Measurements from ENCODE around the gene HSH2D. TPM values are rescaled to one million over a fixed set of nuclear protein-coding genes. Genes with fewer than 3 reads are reported as not detected.

Gene HSH2D
- total RNA-seq (2011; cell fraction: chromatin; rRNA removed; ENCODE audit: low replicate concordance), result 0.81 TPM in 1 of 2 replicates, not detected in the other
- total RNA-seq (2011; cell fraction: nucleolus; rRNA removed), result 0.39 and 0.67 TPM in 2 replicates
- total RNA-seq (2011; cell fraction: nucleoplasm; rRNA removed), result 0.37 TPM in 1 of 2 replicates, not detected in the other
- total RNA-seq (2014; rRNA removed) (0.18 and 0.29 TPM in 2 replicates), total RNA-seq (2014; rRNA removed; fragmentation: Illumina TruSeq; extraction: Trizol) (0.15 and 0.19 TPM in 2 replicates), total RNA-seq (2015; rRNA removed; fragmentation: Illumina TruSeq; extraction: Trizol) (1.1 TPM in 2 replicates), total RNA-seq (2021) (0.16 and 0.42 TPM in 2 replicates), polyA plus RNA-seq (2011; rRNA removed) (0.33 and 0.39 TPM in 2 replicates), polyA plus RNA-seq (2014; fragmentation: Illumina TruSeq; extraction: Trizol) (0.30 and 0.42 TPM in 2 replicates), polyA plus RNA-seq (2014; fragmentation: Nextera tagmentation; extraction: Ambion mirVana) (under 1 TPM in 1 of 2 experiments, not detected in 1; 0.03 TPM), polyA plus RNA-seq (2014; rRNA removed) (0.12 and 0.37 TPM in 2 replicates), polyA minus RNA-seq (2011; rRNA and poly(A)+ RNA removed) (0.09 TPM in 1 of 2 replicates, not detected in the other), Bru-seq, nascent RNA (percentile 30 among the genes with signal in this experiment), BruChase-seq, experiment 1, labeled RNA remaining after a 2-hour chase (percentile 28 among the genes with signal in this experiment), BruChase-seq, experiment 2, labeled RNA remaining after a 6-hour chase (percentile 20 among the genes with signal in this experiment)
- 0.44 and 0.69 TPM in 2 replicates for polyA plus RNA-seq (2011; cell fraction: cytosol; rRNA removed)
- 0.68 and 0.69 TPM in 2 replicates for polyA plus RNA-seq (2011; cell fraction: nucleus; rRNA removed)
- 0.40 and 3.0 TPM in 2 replicates for polyA plus RNA-seq (2012)
- polyA minus RNA-seq (2011; cell fraction: cytosol; rRNA and poly(A)+ RNA removed), result not detected in 2 replicates
- 0.22 and 0.27 TPM in 2 replicates for polyA minus RNA-seq (2011; cell fraction: nucleus; rRNA and poly(A)+ RNA removed)
- long read RNA-seq, experiment 1, result 0 reads
- long read RNA-seq, experiment 2, result 0 reads
- long read RNA-seq, experiment 3, result 0 reads

DNA sequence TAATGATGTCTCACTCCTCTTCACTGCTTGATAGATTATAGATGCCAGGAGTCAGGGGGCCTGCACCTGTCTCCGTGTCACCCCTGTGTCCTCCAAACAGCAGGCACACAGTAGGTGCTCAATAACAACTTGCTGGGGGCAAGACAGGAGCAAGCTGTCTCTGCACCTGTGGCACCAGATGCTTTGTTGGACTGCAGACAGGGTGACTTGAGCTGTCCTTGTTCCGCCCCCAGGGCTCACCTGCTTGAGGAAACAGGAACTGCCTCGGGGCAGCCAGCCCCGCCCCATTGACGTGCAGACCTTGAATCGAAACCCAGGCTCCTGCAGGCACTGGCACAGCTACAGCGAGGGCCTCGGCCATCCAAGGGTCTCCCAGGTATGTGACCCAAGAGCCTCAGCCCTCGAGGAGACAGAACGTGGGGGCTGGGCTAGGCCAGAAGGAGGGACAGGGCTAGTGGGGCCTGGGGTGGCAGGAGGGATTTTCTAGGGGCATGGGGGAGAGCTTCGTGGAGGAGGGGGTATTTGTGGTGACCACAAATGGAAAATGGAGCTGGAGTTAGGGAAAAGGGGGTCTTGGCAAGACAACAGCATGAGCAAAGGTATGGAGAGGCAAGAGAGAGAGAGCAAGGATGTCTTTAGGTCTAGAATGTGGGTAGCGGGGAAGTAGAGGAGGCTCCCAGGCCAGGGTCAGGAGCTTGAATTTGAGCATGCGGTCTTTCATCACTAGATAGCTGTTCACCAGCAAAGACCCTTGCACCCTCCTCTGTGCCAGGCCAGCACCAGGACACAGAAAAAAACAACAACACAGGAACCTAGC lies at the start of gene HSH2D:
Gene HSH2D (plus strand): TSS at position 287 of the 817 bp plus-strand sequence. CDS start 5,066 bp downstream, outside the sequence.
- intact Hi-C loops (cut with micrococcal nuclease) (no loop called here), in situ Hi-C loops (cut with MboI) (no loop called here)
- FAIRE-seq, result no peak
- H3K4me1 ChIP-seq (replicated peaks in 1 of 2; ENCODE audit: control insufficient read depth in 2 of 2, insufficient read depth in 2 of 2, low read length in 2 of 2), result peaks cover 0 to 15% of the 10 kb centered on the region in 2 experiments; a peak in 2 of 5 replicates
- no peaks in the 10 kb centered on the region for H3K9me1 ChIP-seq (ENCODE audit: control insufficient read depth, insufficient read depth, low read length)
- ChIA-PET CTCF (ENCODE audit: low intra/inter-chr PET ratio) (no interaction called here), POLR2A (interaction anchor here (0.5 to 1.2 kb wide), 7 partner anchors 9 to 64 kb away, joined by 3 to 5 read pairs (median 3); partner anchors contain the start of gene FAM32A)
- no TSS peak for BruUV-seq (replicated peaks)
- no peaks in the 10 kb centered on the region; a peak in 1 of 5 replicates for H3K27me3 ChIP-seq (ENCODE audit: control insufficient read depth in 2 of 2, insufficient read depth in 2 of 2, low read length in 2 of 2)
- ATAC-seq, result peak; percentile 58
- no peak within 1 kb of the TSS for H3K27ac ChIP-seq (ENCODE audit: extremely low read depth, low read depth, low read length)
- H3K4me3 ChIP-seq, result no peak within 1 kb of the TSS
- peak within 1 kb of the TSS; percentile 62; the same call in 1 of the 2 replicates for H2AFZ ChIP-seq (ENCODE audit: low read depth, low read length)
- H3K9me3 ChIP-seq (replicated peaks; ENCODE audit: control insufficient read depth, insufficient read depth, low read depth, low read length), result no peaks in the 10 kb centered on the region
- peak within 1 kb of the TSS in 1 of 2 experiments; percentile 55; a peak in 2 of 4 replicates for H3K9ac ChIP-seq (ENCODE audit: insufficient read depth in 1 of 2, low read depth in 2 of 2, low read length in 2 of 2)
- no peaks in the 10 kb centered on the region for H3K36me3 ChIP-seq (ENCODE audit: control insufficient read depth, insufficient read depth, low read length)
- WGBS (ENCODE audit: insufficient coverage, low coverage, missing lambda C conversion rate), result 23% methylated on average over 13 of the region's 13 CpGs
- H4K20me1 ChIP-seq (replicated peaks; ENCODE audit: control insufficient read depth, insufficient read depth, low read length), result no peaks in the 10 kb centered on the region
- H3K79me2 ChIP-seq (ENCODE audit: control insufficient read depth, insufficient read depth, low read length), result no peaks in the 10 kb centered on the region
- no peak for DNase-seq (ENCODE audit: extremely low read depth in 1 of 4, low spot score in 3 of 4)
- H3K4me2 ChIP-seq (ENCODE audit: insufficient read depth, low read length), result no peak within 1 kb of the TSS
- no peak for TF ChIP-seq FOXA3 (CRISPR knock-in tag; conservative IDR thresholded peaks at IDR 0.05 in 1 of 2, IDR thresholded peaks at IDR 0.05 in 1 of 2)
- TF ChIP-seq VEZF1 (CRISPR knock-in tag; IDR thresholded peaks at IDR 0.05), result no peak
- TF ChIP-seq SMAD4 (CRISPR knock-in tag; conservative IDR thresholded peaks at IDR 0.05), result no peak
- TF ChIP-seq ZNF696 (CRISPR knock-in tag; conservative IDR thresholded peaks at IDR 0.05), result no peak
- TF ChIP-seq GABPB2 (CRISPR knock-in tag; conservative IDR thresholded peaks at IDR 0.05), result no peak
- no peak for TF ChIP-seq SFPQ (IDR thresholded peaks at IDR 0.05; ENCODE audit: low read depth, low read length)
- TF ChIP-seq CBFA2T3 (IDR thresholded peaks at IDR 0.05), result no peak
- peak; percentile 90 for TF ChIP-seq SPI1 (IDR thresholded peaks at IDR 0.05; ENCODE audit: borderline replicate concordance, low read depth, low read length)
- no peak for TF ChIP-seq NCOA6 (IDR thresholded peaks at IDR 0.05)
- TF ChIP-seq HES1 (IDR thresholded peaks at IDR 0.05; ENCODE audit: low read depth), result no peak

Measured in K562 (cell line).